ENCODE measurements around the gene RPL6. TPM values are rescaled to one million over a fixed set of nuclear protein-coding genes. Genes with fewer than 3 reads are reported as not detected.
A peak's percentile ranks its signal among the peaks of the same experiment; 100 is the strongest.
"Not testable (repeated sequence)": the region's sequence is repeated elsewhere in the genome, so short reads cannot be mapped to it uniquely, and the experiment has no call there.

Gene RPL6
- total and polyA plus RNA-seq, 8 donors, result 590 to 1,871 (median 1,055) TPM

- ATAC-seq (no peak), FAIRE-seq (no peak), DNase-seq (no peak)
- Histone ChIP-seq H3K4me3 (peak overlapping the region in 1 of 4 donors; percentile 81), H3K27ac (no peak overlapping the region), H3K27me3 (no peaks in the 10 kb centered on the region), H3K9me3 (no peaks in the 10 kb centered on the region), H3K36me3 (peaks cover 13 to 32% (median 19%) of the 10 kb centered on the region in 3 donors), H3K4me1 (peaks cover 0 to 23% (median 15%) of the 10 kb centered on the region in 3 donors)
- TF ChIP-seq, protein P1, sequence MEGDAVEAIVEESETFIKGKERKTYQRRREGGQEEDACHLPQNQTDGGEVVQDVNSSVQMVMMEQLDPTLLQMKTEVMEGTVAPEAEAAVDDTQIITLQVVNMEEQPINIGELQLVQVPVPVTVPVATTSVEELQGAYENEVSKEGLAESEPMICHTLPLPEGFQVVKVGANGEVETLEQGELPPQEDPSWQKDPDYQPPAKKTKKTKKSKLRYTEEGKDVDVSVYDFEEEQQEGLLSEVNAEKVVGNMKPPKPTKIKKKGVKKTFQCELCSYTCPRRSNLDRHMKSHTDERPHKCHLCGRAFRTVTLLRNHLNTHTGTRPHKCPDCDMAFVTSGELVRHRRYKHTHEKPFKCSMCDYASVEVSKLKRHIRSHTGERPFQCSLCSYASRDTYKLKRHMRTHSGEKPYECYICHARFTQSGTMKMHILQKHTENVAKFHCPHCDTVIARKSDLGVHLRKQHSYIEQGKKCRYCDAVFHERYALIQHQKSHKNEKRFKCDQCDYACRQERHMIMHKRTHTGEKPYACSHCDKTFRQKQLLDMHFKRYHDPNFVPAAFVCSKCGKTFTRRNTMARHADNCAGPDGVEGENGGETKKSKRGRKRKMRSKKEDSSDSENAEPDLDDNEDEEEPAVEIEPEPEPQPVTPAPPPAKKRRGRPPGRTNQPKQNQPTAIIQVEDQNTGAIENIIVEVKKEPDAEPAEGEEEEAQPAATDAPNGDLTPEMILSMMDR (IDR thresholded peaks at IDR 0.05), result no peak
- intact Hi-C loops (cut with DNase I), result no loop called here
- 89 to 95% methylated on average over 14 of the region's 14 CpGs for WGBS, 2 donors
Observed at GRCh38 chr12:112409906-112410244, 470 bp upstream of the RPL6 start.

- no peak for DNase-seq
- ATAC-seq, result no peak
- WGBS, 2 donors, result 7 to 10% methylated on average over 5 of the region's 5 CpGs
- peaks cover 13 to 39% (median 24%) of the 10 kb centered on the region in 3 donors for H3K36me3 ChIP-seq
- intact Hi-C loops (cut with DNase I), result no loop called here
- no peaks in the 10 kb centered on the region for H3K27me3 ChIP-seq
- no peaks in the 10 kb centered on the region for H3K9me3 ChIP-seq
- H3K4me1 ChIP-seq, result peaks cover 0 to 12% (median 10%) of the 10 kb centered on the region in 3 donors
- no peak for FAIRE-seq
- peak overlapping the region; percentile 56 to 90 (median 85) for H3K27ac ChIP-seq
- peak overlapping the region; percentile 57 to 82 (median 76) for H3K4me3 ChIP-seq
- TF ChIP-seq, protein P1 (IDR thresholded peaks at IDR 0.05), result no peak
Observed at GRCh38 chr12:112408621-112409020, 784 bp downstream of the RPL6 start.

- ATAC-seq; intact Hi-C loops (cut with DNase I); DNase-seq; H3K9me3 ChIP-seq; FAIRE-seq; H3K27ac ChIP-seq; H3K27me3 ChIP-seq: not testable (repeated sequence)
- Histone ChIP-seq H3K36me3 (peaks cover 13 to 39% (median 24%) of the 10 kb centered on the region in 3 donors), H3K4me3 (peak overlapping the region in 1 of 4 donors; percentile 81), H3K4me1 (peaks cover 0 to 12% (median 10%) of the 10 kb centered on the region in 3 donors)
- WGBS, 2 donors, result 68 to 81% methylated on average over 6 of the region's 6 CpGs
Observed at GRCh38 chr12:112407683-112408082, 1.7 kb downstream of the RPL6 start.

DNA sequence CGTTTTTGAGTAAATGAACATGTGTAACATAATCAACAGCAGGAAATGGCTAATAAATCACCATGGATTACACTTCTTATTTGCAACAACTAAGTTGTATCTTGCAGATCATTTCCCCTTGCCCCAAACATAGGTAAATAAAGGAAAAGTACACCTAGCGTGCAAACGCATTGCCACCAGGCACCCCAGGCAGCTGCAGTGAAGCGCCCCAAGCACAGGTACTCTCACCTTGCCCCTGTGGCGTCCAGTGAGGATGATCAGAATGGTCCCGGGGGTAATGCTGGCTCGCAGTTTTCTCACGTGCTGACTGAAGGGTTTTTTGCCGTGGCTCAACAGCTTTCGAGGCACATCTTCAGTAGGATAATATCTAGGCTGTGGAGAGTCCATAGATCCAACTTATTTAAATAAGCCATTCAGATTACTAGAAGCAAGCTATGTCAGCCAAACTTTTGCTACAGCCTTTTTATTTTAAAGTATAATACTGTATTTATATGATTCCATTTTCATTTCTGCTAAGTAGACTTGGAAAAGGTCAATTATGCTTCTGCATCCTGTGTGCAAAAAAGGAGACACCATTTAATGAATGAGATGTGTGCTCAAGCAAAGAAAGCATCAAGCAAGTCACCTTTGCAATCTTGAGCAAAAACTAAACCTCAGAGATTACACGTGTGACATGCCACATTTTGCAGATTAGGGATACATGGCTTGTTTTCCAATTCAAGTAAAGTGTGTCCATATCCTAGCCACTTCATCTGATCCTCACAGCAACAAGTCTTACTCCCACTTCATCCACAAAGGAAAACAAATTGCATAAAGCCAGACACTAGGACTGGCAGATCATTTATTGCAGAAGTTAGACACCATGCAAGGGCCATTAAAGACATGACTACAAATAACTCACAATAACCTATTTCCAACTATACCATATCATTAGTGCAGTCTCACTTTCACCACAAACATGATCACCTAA is 2.6 kb downstream of the RPL6 start:
- WGBS, 2 donors, result 73 to 87% methylated on average over 11 of the region's 11 CpGs
- peak overlapping the region in 1 of 4 donors; percentile 81 for H3K4me3 ChIP-seq
- peaks cover 0 to 12% (median 10%) of the 10 kb centered on the region in 3 donors for H3K4me1 ChIP-seq
- FAIRE-seq, result no peak
- H3K9me3 ChIP-seq, result no peaks in the 10 kb centered on the region
- TF ChIP-seq, protein P1 (IDR thresholded peaks at IDR 0.05), result no peak
- peaks cover 13 to 39% (median 24%) of the 10 kb centered on the region in 3 donors for H3K36me3 ChIP-seq
- no peak for DNase-seq
- no peak for ATAC-seq
- H3K27me3 ChIP-seq, result no peaks in the 10 kb centered on the region
- intact Hi-C loops (cut with DNase I), result no loop called here
- H3K27ac ChIP-seq, result no peak overlapping the region

DNA sequence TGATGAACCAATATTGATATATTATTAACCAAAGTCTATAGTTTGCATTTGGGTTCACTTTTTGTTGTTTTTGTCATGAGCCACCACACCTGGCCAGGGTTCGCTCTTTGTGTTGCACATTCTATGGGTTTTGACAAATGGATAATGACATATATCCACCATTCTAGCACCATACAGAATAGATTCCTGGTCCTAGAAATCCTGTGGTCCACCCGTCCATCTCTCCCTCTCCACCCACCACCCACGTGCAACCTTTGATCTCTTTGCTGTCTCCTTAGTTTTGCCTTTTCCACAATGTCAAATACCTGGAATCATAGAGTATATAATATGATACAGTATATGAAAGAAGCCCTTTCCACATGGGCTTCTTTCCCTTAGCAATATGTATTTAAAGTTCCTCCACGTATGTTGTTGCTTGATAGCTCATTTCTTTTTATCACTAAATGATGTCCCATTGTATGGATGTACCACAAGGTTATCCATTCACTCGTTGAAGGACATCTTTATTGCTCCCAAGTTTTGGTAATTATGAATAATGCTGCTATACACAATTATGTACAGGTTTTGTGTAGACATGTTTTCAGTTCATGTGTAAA is 7.4 kb downstream of the RPL6 start:
- no peak for ATAC-seq

More for the DNA sequence above, 7.4 kb downstream of the RPL6 start:
- no peaks in the 10 kb centered on the region for H3K27me3 ChIP-seq
- intact Hi-C loops (cut with DNase I), result no loop called here
- no peak overlapping the region for H3K27ac ChIP-seq
- FAIRE-seq (no peak), DNase-seq (no peak)
- H3K36me3 ChIP-seq, result peaks cover 10 to 27% (median 24%) of the 10 kb centered on the region in 3 donors
- no peaks in the 10 kb centered on the region for H3K4me1 ChIP-seq
- WGBS, 2 donors, result 44 to 46% methylated on average over 5 of the region's 5 CpGs
- H3K4me3 ChIP-seq, result no peak overlapping the region
- TF ChIP-seq, protein P1 (IDR thresholded peaks at IDR 0.05), result no peak
- H3K9me3 ChIP-seq, result no peaks in the 10 kb centered on the region

Data from pancreas (tissue), 10 donors.